Adrenal gland (tissue), 12 donors: ENCODE data around the gene CTSO. TPM values are rescaled to one million over a fixed set of nuclear protein-coding genes. Genes with fewer than 3 reads are reported as not detected.
"Not testable (repeated sequence)": the region's sequence is repeated elsewhere in the genome, so short reads cannot be mapped to it uniquely, and the experiment has no call there.

Experiments used
- DNase-seq, 7 donors: peaks; one replicate each; pipeline ENCODE4 v3.0.0-alpha.2; 2019 to 2020
- H3K27ac ChIP-seq, 5 donors: fragments of 200-600 bp; sonication (generic) in 4 of 5; 1 replicate in 3 of 5; 2 replicates in 2 of 5; pipeline versions ENCODE4 v1.5.1 to v1.8.0; 2016 to 2020; ENCODE audit warnings: mild to moderate bottlenecking in 1 of 5
- H3K27me3 ChIP-seq: fragments of 200-600 bp; 2 replicates; pipeline ENCODE4 v1.8.0; 2021
- H3K36me3 ChIP-seq, 2 donors: fragments of 200-600 bp; replicated peaks in 1 of 2; 1 replicate in 1 of 2; 2 replicates in 1 of 2; pipeline versions ENCODE4 v1.5.1 to v1.8.0; 2018 to 2022
- H3K4me1 ChIP-seq, 2 donors: fragments of 200-600 bp; replicated peaks in 1 of 2; 1 replicate in 1 of 2; 2 replicates in 1 of 2; pipeline versions ENCODE4 v1.5.1 to v1.8.0; 2018 to 2021
- H3K4me3 ChIP-seq, 4 donors: fragments of 200-600 bp; sonication (generic) in 3 of 4; one replicate each; pipeline ENCODE4 v1.5.1; 2016 to 2018
- H3K9me3 ChIP-seq, 3 donors: fragments of 200-600 bp; sonication (generic) in 1 of 3; replicated peaks in 1 of 3; 1 replicate in 2 of 3; 2 replicates in 1 of 3; pipeline versions ENCODE4 v1.5.1 to v1.8.0; 2016 to 2021
- CTCF ChIP-seq, 6 experiments: fragments of 450-650 bp in 4 of 6; fragments of 200-600 bp in 2 of 6; sonication (generic) in 1 of 6; IDR thresholded peaks; 1 replicate in 5 of 6; 2 replicates in 1 of 6; pipeline versions ENCODE4 v1.5.1 to v1.8.0; 2016 to 2021; ENCODE audit warnings: antibody characterized with exemption in 6 of 6, mild to moderate bottlenecking in 2 of 6, moderate library complexity in 1 of 6
- POLR2A ChIP-seq, 2 donors: fragments of 450-650 bp; IDR thresholded peaks; one replicate each; pipeline ENCODE4 v1.6.1; 2017; ENCODE audit warnings: antibody characterized with exemption in 2 of 2, mild to moderate bottlenecking in 2 of 2, moderate library complexity in 1 of 2
- WGBS, 4 donors: extraction: QIAGEN DNeasy Blood & Tissue Kit in 2 of 4; methylation state at CpG; one replicate each; pipeline versions ENCODE4 v1.1.5 to v1.1.7; 2013 to 2017; 5-methylcytosine and 5-hydroxymethylcytosine counted together
- intact Hi-C, 2 donors: fragments of 100-400 bp; cut with DNase I; formaldehyde crosslinking; loops; one replicate each; pipeline versions ENCODE4 v1.14.1 to v1.15.0; 2022 to 2023
- polyA plus RNA-seq, 3 donors: library from polyadenylated mRNA; stranded (reverse); fragments of 200-250 nt in 2 of 3; fragments of 350-450 nt in 1 of 3; fragmentation: Illumina TruSeq in 1 of 3; extraction: RNeasy Lipid Tissue Mini Kit (QIAGEN cat#74804) in 1 of 3; gene quantifications; one replicate each; pipeline ENCODE4 v1.2.3, GENCODE V29; 2013 to 2014
- total RNA-seq, 9 donors: library from RNA; depleted of rRNA in 4 of 9; stranded (reverse); fragments of >200 nt in 4 of 9; fragments of 120-200 nt in 1 of 9; fragmentation: NEBNext Ultra II Directional in 1 of 9; extraction: Animal tissue kit (Norgen Biotek cat#: 25700) in 1 of 9; gene quantifications; one replicate each; pipeline versions ENCODE4 v1.1.0 to v1.2.4, GENCODE V29; 2013 to 2023
- donor health status: healthy with polysubstance abuse.
- donor health status: Bipolar disorder and iron deficiency.
- donor health status: DM: yes; HTN: yes; CAD: no.
- donor health status: DM: no; HTN: no; CAD: no.
- donor health status: DM: no; HTN: no; CAD: no.
- donor health status: DM: yes; HTN: yes; CAD: no.

Gene CTSO
- total and polyA plus RNA-seq, 12 donors, result 5.0 to 46.9 (median 31.9) TPM

DNA sequence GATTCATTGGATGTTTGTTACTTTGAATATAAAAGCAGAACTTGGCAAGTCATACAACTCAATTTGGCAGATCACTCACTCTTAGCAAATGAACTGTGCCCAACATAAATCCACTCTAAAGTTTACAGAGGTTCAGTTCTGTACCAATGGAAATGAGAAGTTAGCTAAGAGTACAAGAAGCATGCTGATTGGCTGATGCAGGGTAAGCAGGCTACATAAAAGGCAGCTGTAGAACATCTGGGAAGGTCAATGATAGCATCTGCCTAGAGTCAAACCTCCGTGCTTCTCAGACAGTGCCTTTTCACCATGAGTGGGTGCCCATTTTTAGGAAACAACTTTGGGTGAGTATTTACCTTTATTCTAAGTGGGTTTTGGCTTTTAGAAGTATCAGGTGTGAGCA is 50.2 kb downstream of the CTSO start, which contains the start of gene TDO2:
Gene TDO2 (plus strand): TSS at position 244 of the 400 bp plus-strand sequence. CDS start 63 bp downstream, at position 307.
- no peaks in the 10 kb centered on the region for H3K36me3 ChIP-seq
- intact Hi-C loops, result no loop called here
- peak within 1 kb of the TSS in 1 of 4 donors; percentile 3 for H3K4me3 ChIP-seq
- DNase-seq, result no peak
- WGBS, 4 donors, result 56 to 67% (median 62%) methylated on average over 1 of the region's 1 CpG
- peaks cover 0 to 10% of the 10 kb centered on the region in 2 donors for H3K4me1 ChIP-seq
- TF ChIP-seq POLR2A (IDR thresholded peaks at IDR 0.05), result no peak
- no peak for TF ChIP-seq CTCF (IDR thresholded peaks at IDR 0.05)
- no peak within 1 kb of the TSS for H3K27ac ChIP-seq
- H3K27me3 ChIP-seq, result no peaks in the 10 kb centered on the region
- no peaks in the 10 kb centered on the region for H3K9me3 ChIP-seq

DNA sequence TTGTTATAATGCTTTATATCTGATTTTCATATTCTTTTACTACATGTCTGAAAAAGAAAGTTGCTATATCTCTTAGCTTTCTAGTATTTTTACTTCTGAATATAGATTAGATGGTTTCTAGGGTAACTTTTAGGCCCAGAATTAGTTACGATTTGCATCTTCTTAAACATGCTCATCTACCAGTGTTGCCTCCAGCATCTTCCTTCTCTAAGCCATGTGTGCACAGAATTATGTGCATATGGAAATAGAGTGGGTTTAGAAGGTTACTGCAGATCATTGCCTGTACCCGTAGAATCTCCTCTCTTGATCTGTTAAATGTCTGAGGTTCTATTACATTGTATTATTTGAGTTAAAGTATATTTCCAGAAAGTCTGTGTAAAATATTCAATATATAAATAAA is 52.7 kb downstream of the CTSO start:
- 85 to 91% (median 88%) methylated on average over 2 of the region's 2 CpGs for WGBS, 4 donors
- H3K4me3 ChIP-seq, result no peak overlapping the region
- DNase-seq, result no peak
- H3K27me3 ChIP-seq, result no peaks in the 10 kb centered on the region
- H3K27ac ChIP-seq, result peak overlapping the region in 1 of 5 donors; percentile 9
- peaks cover 0 to 10% of the 10 kb centered on the region in 2 donors for H3K4me1 ChIP-seq
- H3K9me3 ChIP-seq, result no peaks in the 10 kb centered on the region
- intact Hi-C loops, result no loop called here
- no peak for TF ChIP-seq POLR2A (IDR thresholded peaks at IDR 0.05)
- TF ChIP-seq CTCF (IDR thresholded peaks at IDR 0.05), result no peak
- H3K36me3 ChIP-seq, result no peaks in the 10 kb centered on the region

- no peaks in the 10 kb centered on the region for H3K36me3 ChIP-seq
- no peaks in the 10 kb centered on the region for H3K27me3 ChIP-seq
- H3K9me3 ChIP-seq, result no peaks in the 10 kb centered on the region
- peak in 2 of 7 donors; percentile 2 to 17 for DNase-seq
- peaks cover 0 to 10% of the 10 kb centered on the region in 2 donors for H3K4me1 ChIP-seq
- WGBS, 4 donors, result 5 to 25% (median 19%) methylated on average over 1 of the region's 1 CpG
- no peak overlapping the region for H3K27ac ChIP-seq
- no peak overlapping the region for H3K4me3 ChIP-seq
- TF ChIP-seq CTCF (IDR thresholded peaks at IDR 0.05) (no peak), POLR2A (IDR thresholded peaks at IDR 0.05) (no peak)
- intact Hi-C loops, result no loop called here
These were observed 53.3 kb downstream of the CTSO start for GRCh38 chr4:155900381-155900780.

GRCh38 chr4:155899891-155900290 is 53.8 kb downstream of the CTSO start:
- DNase-seq, result no peak
- TF ChIP-seq CTCF (IDR thresholded peaks at IDR 0.05) (no peak), POLR2A (IDR thresholded peaks at IDR 0.05) (no peak)
- no peak overlapping the region for H3K4me3 ChIP-seq
- 4 to 16% (median 11%) methylated on average over 3 of the region's 3 CpGs for WGBS, 4 donors
- H3K27me3 ChIP-seq, result no peaks in the 10 kb centered on the region
- no peaks in the 10 kb centered on the region for H3K9me3 ChIP-seq
- H3K27ac ChIP-seq, result peak overlapping the region in 1 of 5 donors; percentile 27
- H3K36me3 ChIP-seq, result no peaks in the 10 kb centered on the region
- H3K4me1 ChIP-seq, result peaks cover 0 to 9% of the 10 kb centered on the region in 2 donors
- intact Hi-C loops, result no loop called here

- intact Hi-C loops, result not testable (repeated sequence)
- WGBS, 4 donors, result 82 to 93% (median 88%) methylated on average over 2 of the region's 2 CpGs
These were observed 55.3 kb downstream of the CTSO start for GRCh38 chr4:155898371-155898770.

More at GRCh38 chr4:155898371-155898770, 55.3 kb downstream of the CTSO start:
- H3K4me1 ChIP-seq, H3K27ac ChIP-seq, H3K27me3 ChIP-seq, DNase-seq, H3K9me3 ChIP-seq, H3K4me3 ChIP-seq, H3K36me3 ChIP-seq: not testable (repeated sequence)
